NT2/D1 (cell line): ENCODE results near the gene ATG9A.

Experiments used
- SUZ12 ChIP-seq: IDR thresholded peaks from 2 replicates; pipeline ENCODE4 v1.6.1; 2011; ENCODE audit not compliant: insufficient read length, insufficient read depth; ENCODE audit errors: extremely low read depth
- YY1 ChIP-seq: IDR thresholded peaks from 2 replicates; pipeline ENCODE4 v1.6.1; 2011; ENCODE audit not compliant: insufficient read length, insufficient read depth
- ZNF274 ChIP-seq: IDR thresholded peaks from 2 replicates; pipeline ENCODE4 v1.6.1; 2011; ENCODE audit warnings: mild to moderate bottlenecking, low read depth, low read length

DNA sequence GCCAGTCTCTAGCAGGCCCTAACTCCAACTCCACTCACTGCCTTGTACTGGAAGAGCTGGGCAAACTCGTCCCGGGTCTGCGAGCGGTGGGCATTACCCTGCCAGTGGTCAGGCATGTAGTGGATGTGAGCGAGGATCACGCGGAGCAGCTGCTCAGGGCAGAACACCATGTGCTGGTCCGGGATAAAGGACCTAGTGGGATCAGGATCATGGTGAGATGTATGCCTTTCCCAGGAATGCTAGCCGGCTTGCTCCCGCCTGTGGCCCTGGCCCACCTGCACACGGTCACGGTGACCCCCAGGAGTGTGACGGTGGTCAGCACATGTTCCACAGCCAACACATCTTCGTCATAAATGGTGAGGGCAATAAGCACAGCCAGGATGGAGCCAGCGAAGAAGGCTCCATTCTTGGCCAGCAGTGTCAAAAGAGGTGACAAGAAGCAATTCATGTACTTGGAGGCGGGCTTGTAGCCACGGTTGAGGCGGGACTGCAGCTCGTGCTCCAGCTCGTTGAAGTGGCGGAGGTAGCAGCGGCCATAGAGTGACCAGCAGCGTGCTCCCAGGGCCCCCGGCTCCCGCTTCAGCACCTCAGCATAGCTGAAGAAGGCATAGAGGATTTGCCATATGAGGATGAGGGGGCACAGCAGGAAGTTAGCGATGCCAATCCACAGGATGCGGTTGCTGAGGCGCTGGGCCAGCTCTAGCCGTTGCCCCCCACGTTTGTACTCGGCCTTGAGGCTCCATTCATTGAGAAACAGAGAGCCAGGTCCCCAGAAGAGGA is 5.4 kb downstream of the ATG9A start:
- TF ChIP-seq ZNF274 (no peak), YY1 (no peak), SUZ12 (no peak)
